IPS-11a (cell line): ENCODE measurements around the gene DMD.

Source experiments
- H3K4me3 ChIP-seq: one replicate; pipeline ENCODE4 v1.5.1; 2013; ENCODE audit warnings: low read depth, low read length, control low read depth

The DMD gene

DNA sequence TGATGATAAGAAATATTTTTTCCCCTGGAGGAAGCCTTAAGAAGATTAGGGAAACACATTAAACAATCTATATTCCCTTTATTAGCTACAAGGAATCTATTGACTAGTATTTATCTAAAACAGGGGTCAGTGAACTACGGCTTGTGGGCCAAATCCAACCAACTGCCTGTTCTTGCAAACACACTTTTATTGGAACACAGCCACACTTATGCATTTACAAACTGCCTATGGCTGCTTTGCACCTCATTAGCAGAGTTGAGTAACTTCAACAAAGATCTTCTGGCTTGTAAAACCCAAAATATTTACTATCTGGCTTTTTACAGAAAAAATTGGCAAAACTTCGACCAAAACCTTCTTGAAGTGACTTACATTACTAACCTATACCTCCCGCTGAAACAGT is 1405.6 kb downstream of the DMD start:
- H3K4me3 ChIP-seq, result no peak overlapping the region

DNA sequence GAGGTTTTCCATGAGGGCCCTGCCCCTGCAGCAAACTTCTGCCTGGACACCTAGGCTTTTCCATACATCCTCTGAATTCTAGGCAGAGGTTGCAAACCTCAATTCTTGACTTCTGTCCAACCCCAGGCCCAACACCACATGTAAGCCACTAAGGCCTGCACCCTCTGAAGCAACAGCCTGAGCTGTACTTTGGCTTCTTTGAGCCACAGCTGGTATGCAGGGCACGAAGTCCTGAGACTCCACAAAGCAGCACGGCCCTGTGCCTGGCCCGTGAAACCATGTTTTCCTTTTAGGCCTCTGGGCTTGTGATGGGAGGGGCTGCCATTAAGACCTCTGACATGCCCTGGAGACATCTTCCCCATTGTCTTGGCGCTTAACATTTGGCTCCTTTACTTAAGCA is 1411.1 kb downstream of the DMD start:
- no peak overlapping the region for H3K4me3 ChIP-seq

DNA sequence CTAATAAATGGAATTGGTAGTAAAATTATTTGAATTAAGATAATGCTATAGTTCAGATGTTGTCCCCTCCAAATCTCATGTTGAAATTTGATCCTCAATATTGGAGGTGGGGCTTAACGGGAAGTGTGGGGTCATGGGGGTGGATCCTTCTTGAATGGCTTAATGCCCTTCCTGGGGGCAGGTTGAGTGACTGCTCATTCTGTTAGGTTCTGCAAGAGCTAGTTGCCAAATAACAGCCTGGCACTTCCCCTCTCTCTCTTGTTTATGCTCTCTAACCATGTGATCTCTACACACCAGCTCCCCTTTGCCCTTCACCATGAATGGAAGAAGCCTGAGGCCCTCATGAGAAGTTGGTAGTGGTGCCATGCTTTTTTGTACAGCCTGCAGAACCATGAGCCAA is 1414.7 kb downstream of the DMD start:
- H3K4me3 ChIP-seq, result no peak overlapping the region

DNA sequence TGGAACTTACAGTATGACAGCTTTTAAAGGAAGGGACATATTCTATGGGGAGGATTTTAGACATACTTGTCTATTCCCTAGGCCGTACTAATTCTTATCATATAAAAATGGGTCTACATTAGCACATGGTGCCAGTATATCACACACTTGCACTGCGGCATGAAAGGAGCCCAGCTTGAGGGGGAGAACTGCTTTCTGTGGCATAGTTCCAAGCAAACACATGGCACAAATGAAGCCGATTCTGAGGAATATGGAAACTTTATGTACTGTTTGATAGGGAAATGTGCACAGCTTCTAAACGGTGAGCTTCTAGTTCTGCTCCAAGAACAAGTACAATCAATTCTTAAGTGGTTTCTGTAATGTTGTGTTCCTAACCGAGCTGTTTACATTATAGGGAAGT is 1463.9 kb downstream of the DMD start:
- no peak overlapping the region for H3K4me3 ChIP-seq

DNA sequence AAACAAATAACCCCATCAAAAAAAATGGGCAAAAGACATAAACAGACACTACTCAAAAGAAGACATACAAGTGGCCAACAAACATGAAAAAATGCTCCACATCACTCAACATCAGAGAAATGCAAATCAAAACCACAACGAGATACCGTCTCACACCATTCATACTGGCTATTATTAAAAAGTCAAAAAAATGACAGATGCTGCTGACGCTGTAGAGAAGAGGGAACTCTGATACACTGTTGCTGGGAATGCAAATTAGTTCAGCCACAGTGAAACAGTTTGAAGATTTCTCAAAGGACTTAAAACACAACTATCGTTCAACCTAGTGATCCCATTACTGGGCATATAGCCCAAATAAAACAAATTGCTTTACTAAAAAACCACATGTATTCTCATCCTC is 1468.3 kb downstream of the DMD start:
- no peak overlapping the region for H3K4me3 ChIP-seq

DNA sequence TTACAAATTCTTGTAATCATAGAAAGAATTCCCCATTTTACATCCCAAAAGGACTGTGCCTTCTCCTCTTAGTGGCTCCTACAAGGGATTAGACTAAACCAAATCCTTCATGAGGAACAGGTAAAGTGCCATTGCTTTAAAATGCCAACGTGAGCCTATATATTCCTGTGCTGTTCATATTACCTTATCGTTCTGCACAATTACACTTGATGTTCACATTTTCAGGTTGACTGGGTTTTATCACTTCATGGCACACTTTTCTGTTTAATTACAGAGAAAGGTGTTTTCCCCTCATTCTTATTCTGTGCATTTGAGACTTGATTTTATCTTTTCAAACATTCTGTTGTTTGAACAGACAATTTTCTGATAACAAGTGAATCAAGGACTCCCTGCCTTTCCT is 1493.9 kb downstream of the DMD start:
- H3K4me3 ChIP-seq, result no peak overlapping the region

DNA sequence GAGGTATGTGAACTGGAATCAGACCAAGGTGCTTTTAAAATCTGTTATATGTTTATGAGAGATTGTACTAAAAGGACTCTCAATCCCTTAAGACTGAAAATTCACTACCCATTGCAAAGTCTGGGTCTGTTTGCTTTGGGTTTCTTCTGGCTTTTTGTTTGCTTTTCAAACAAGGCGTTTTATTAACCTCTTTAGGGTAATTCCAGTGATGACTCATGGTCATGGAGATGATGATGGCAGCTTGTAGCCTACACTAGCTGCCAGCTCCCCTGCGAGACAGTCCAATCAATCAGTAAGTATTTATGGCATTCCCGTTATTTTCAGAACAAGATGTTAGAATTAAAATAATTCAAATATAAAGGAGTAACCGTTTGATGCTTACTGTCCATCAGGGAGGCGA is 1495.7 kb downstream of the DMD start:
- no peak overlapping the region for H3K4me3 ChIP-seq

DNA sequence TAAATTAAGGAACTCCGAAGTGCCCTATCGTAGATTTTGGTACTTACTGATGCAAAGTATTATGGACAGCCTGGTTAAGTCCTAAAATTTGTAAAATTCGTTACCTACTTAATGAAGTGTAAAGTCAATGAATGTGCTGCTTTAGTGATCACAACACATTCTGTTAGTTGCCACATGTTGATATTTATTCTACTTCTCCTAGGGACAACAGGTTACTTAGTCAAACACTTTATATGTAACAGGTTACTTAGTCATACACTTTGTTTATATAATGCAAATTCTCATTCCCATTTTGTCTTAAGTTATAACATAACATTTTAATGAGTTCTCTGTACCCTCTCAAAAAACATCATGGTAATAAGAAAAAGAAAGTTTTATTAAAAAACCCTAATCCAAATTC is 1496.6 kb downstream of the DMD start:
- H3K4me3 ChIP-seq, result no peak overlapping the region

DNA sequence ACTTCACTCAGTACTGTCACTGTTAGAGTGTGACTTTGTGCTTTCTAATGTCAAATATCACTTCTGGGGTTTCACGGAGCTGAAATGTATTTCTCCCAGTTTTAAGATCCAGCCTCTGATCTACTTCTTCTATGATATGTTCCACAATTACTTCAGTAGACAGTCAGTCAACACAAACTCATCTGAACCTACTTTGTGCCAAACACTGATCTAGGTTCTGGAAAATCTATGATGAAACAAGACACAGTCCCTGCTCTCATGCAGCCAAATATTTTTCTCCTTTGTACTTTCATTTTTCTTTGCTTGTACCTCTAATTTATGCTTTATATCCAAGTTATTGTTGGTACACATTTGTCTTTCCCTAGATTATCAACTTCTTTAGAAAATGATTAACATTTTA is 1498.2 kb downstream of the DMD start:
- H3K4me3 ChIP-seq, result no peak overlapping the region

DNA sequence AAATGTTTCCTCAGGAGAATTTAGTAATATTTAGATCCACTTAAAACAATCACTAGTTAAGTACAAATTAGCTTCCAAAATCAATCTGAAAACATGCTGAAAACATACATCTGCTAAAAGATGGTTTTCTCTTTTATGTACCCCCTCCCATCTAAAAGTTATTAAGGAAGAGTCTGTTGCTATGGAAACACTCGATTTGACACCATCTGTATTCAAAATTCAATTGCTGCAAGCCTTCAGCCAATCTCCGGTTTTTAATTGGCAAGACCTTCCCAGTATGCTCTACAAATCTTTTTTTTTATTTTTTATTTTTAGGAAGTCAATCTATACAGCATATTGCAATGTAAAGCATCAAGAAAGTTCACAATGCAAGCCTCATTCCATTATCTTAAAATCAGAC is 1500.2 kb downstream of the DMD start:
- no peak overlapping the region for H3K4me3 ChIP-seq

DNA sequence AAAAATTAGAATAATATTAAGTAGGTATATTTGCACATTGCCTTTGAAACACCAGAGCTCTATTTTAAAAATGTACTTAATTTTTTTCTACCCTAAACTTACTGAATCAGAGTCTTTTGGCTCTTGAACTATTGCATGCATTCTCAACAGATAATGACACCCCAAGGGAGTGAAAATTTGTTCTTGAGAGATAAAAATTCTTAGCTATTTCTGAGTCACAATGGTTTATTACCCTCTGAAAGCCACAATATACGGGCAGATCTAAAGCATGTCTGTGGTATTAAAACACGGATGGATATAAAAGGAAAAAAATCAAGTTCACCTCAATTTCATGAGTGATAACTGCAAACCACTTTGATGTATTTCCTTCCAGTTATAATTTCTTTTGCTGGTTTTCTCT is 1503.2 kb downstream of the DMD start:
- no peak overlapping the region for H3K4me3 ChIP-seq

DNA sequence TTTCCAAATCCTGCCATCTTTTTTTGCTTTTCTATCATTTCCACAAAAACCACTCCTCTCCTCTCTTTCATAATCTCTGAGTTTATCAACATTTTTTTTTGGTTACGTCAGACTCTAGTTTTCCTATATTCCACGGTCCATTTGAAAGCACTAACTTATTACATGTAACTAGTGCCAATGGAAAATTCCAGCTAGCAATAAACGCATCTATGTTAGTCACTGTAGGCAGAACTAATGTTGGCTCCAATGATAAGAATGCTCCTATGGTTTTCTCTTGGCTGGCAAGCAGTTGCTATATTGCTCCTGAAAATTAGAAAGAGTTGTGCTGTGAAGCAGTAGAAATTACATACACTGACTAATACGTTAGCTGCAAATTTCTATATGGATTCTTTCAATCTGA is 1504.9 kb downstream of the DMD start:
- H3K4me3 ChIP-seq, result no peak overlapping the region

DNA sequence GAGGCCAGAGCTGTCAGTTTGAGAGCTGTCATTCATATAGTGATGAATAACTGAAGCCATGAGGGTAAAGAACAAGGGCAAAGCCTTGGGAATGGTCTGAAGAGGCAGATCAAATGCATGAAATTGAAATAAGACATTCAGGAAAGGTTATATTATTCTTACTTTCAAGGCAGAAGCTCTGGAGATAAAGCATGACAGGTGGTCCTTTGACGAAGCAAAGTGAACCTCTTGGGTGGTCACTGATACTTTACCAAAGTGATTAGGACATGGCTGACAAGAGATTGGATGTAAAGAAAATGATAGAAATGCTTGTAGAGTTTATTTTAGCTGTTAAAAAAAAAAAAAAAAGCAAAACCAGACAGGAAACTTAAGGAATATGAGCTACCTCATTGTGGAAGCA is 1505.5 kb downstream of the DMD start:
- no peak overlapping the region for H3K4me3 ChIP-seq

DNA sequence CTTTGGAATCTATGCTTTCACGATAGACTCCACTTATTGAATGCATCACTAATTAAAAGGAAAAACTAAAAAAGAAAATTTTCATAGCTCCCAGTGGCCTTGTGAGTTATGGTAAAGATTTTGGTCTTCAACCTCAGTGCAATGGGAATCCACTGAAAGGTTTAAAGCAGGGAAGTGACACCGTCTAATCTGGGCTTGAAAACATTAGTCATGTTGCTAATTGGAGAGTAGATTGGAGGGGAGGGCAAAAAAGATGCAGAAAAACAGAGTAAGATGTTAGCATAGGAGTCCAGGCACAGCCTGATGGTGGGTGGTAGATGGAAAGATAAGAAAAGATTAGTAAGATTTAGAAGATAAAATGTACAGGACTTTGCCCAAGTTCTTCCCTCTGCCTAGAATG is 1506.4 kb downstream of the DMD start:
- no peak overlapping the region for H3K4me3 ChIP-seq

DNA sequence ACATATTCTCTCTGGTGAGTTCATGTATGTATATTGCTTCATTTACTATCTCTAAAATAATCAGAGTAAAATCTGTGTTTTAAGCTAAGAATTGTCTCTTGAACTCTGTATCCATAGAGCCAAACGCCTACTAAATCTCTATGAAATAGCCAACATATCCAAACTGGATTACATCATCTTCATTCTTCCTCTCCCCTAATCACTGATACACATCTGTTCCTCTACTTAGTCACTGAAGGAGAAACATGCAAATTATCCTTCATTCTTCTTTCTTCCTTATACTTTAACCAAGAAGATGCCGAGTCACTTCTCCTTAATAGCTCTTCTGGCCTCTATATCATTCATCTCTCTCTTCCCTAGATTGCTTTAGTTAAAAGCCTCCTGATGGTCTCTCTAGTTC is 1509.1 kb downstream of the DMD start:
- no peak overlapping the region for H3K4me3 ChIP-seq

DNA sequence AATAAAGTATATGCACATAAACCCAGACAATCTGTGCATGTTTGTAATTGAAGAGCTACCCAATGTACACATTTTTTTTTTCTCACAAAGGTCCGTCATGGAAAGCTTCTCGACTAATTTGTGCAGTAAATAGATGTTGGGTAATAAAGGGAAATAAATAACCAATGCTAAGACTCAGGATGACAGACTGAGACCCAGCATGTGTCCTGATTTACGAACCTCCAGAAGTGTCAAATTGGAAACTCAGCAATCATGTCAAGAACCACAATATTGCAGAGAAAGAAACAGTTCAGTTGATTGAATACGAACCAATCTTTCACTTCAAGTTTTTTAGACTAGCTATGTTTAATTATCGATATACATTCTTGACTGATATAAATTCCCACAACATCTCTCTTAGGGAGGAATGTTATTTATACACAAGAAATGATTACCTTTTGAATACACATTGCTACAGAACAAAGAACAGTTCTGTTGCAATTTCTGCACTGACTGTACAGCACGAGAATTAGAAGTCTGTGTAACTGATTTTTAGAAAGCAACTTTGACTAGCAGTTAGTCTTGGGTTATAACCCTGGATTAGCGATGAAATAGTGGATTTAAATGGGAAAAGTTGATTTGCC is 1513.9 kb downstream of the DMD start:
- H3K4me3 ChIP-seq, result no peak overlapping the region

DNA sequence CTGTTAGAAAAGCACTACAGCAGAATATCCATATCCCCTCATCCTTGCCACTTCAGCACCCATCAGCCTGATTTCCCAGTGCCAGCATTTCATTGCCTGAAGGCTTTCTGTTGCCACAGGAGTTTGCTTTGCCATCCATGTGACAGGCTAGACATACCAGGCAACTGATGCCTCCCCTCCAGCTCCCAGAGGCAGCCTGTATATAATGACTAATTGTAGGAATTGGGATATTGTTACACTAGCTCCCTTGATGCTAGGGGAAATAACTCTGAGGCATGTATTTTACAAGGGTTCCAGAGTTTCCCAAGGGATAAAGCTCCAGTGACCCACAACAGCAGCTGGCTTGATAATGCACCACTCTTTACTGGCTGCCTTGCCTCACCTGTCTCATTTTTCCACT is 1531.5 kb downstream of the DMD start:
- no peak overlapping the region for H3K4me3 ChIP-seq

DNA sequence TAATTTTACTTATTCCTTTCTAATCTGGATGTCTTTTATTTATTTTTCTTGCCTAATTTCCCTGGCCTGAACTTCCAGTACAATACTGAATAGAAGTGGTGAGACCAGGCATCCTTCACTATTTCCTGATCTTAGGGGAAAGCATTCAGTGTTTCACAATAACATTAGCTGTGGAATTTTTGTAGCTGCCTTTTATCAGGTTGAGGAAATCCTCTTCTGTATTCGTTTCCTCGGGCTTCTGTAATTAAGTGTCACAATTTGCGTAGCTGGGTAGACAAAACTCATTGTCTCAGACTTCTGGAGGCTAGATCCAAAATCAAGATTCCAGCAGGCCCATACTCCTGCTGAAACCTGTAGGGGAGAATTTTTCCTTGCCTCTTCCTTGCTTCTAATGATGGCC is 1541.1 kb downstream of the DMD start:
- no peak overlapping the region for H3K4me3 ChIP-seq

DNA sequence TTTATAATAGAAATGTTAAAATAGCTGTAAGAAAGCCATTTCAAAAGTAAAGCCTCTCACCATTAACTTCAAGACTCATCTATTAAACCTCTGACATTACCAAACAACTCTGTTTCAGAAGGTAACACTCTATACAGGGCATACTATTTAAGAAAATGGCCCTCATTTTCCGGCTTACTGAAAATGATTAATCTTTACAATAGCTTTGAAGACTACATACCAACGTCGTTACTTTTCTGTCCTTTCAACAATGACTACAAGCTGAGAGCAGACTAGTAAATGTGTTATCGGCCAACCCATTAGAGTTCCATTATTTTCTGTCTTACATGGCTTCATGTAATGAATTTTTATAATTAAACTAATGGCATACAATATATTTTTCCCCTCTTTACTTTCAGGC is 1545.9 kb downstream of the DMD start:
- no peak overlapping the region for H3K4me3 ChIP-seq

DNA sequence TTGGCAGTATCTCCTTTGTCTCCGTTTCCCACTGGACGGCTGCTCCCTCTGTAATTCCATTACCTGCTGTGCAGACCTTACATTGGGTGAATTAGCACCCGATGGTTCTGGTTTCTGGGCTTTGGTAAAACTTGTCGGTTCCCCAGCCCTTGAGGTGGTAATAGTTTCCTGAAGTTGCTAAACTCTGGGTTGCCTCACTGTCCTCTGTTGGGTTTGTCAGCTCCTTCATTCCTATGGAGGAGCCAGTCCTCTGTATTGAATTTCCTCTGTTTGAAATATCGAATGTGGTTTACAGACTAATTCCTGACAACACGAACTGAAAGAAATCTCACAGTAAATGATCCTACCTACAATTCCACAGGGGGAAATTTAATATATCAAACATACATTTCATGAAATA is 1548.2 kb downstream of the DMD start:
- no peak overlapping the region for H3K4me3 ChIP-seq

DNA sequence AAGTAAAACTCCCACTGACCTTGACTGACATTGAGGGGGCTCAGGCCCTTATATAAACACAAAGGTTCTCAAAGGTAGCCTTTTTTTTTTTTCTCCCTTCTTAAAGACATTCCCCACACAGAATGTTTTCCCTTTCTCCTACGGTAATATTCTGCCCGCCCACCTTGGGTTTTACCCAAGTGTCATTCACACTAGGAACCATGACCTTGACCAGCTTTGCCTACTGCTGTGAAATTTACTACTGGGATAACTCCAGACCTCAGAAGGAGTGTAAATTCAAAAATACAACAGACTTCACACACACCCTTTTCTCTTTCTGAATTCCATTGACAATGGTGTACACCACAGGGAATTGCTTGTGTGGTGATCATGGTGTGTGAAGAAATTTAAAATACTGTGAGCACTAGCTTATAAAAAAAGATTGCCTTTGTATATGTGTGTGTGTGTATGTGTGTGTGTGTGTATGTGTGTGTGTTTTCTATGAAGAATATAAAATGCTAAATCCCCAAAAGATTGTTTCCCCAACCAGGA is 1550.0 kb downstream of the DMD start:
- H3K4me3 ChIP-seq, result no peak overlapping the region

DNA sequence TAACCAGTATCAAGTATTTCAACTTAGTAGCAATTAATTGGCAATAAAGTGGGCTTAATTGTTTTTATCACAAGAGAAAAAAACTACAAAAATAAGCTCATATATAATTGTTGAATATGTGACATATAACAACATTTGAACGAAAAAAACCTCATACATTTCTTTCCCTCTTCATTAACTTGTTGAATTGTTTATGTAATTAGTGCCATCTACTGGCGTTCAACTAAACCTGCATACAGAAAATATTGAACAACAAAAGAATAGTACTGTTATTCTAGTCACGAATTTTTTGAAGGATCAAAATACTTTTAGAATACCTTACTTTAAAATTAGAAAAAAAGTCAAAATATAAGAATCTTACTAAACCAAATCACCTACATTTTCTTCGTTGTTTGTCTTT is 1553.0 kb downstream of the DMD start:
- no peak overlapping the region for H3K4me3 ChIP-seq

DNA sequence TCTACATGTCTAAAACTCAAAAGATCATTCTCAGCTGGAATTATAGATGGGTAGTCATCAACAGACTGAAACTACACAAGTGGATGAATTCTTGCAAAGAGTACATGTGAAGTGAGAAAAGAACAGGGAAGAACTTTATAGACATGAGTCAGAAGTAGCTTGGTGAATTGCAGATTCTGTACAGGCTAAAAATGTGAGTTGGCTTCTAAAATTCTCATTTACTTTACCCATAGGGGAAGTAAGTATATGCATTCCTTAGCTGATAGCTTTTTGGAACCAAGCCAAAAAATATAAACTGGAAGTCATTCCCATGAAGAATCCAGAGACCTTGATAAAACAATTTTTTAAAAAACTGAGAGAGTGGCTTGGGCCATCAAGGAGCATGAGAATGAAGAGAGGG is 1555.3 kb downstream of the DMD start:
- H3K4me3 ChIP-seq, result no peak overlapping the region

DNA sequence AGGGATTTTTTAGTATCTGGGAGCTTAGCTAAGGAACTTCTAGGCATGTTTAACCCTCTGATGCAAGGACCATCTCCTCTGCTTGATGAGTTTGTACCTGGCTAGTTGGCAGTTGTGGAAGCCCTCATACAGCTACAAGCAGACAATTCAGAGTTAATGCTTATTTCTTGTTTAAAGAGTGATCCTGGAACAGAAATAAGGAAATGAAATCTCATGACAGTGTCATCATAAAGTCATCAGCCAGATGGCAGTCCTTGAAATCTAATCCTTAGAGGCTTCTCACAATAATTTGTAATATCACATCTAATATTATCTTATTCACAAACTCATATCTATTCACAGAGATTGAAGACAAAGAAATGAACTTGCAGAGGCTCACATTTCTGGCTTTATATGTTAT is 1557.9 kb downstream of the DMD start:
- no peak overlapping the region for H3K4me3 ChIP-seq
